NCI-H1417 (cell line): ENCODE measurements around the gene MVK.

Source experiments
- DNase-seq, 3 experiments: peaks; one replicate each; lab custom pipeline; 2025; lab: John Stamatoyannopoulos, UW

The MVK gene

GRCh38 chr12:109631751-109632150 is 58.2 kb downstream of the MVK start:
- no peak for DNase-seq

- peak in 2 of 3 experiments; percentile 78 to 94 for DNase-seq
These were observed 58.7 kb downstream of the MVK start for GRCh38 chr12:109632342-109632741.

GRCh38 chr12:109635717-109636116 is 62.1 kb downstream of the MVK start:
- DNase-seq = no peak

GRCh38 chr12:109637348-109637747 is 63.8 kb downstream of the MVK start:
- DNase-seq = peak in 2 of 3 experiments; percentile 42 to 68

- DNase-seq = no peak
These were observed 64.4 kb downstream of the MVK start for GRCh38 chr12:109637996-109638395.

GRCh38 chr12:109638735-109639134 is 65.1 kb downstream of the MVK start:
- no peak for DNase-seq

- no peak for DNase-seq
These were observed 65.7 kb downstream of the MVK start for GRCh38 chr12:109639151-109639872.

GRCh38 chr12:109640961-109641360 is 67.4 kb downstream of the MVK start:
- no peak for DNase-seq

GRCh38 chr12:109641422-109641821 is 67.8 kb downstream of the MVK start:
- DNase-seq = no peak

- no peak for DNase-seq
These were observed 69.0 kb downstream of the MVK start for GRCh38 chr12:109642506-109643132.

GRCh38 chr12:109645194-109645593 is 71.6 kb downstream of the MVK start:
- DNase-seq = no peak

GRCh38 chr12:109645708-109646107 is 72.1 kb downstream of the MVK start:
- DNase-seq = no peak
